ENCODE measurements around the gene RBM38. TPM values are rescaled to one million over a fixed set of nuclear protein-coding genes. Genes with fewer than 3 reads are reported as not detected.

The RBM38 gene
- total and polyA plus RNA-seq, 9 of the 15 experiments (the other 6 are each of a cell fraction or from before 2014, with no cell fraction given) = 0.28 to 82.4 (median 33.2) TPM

DNA sequence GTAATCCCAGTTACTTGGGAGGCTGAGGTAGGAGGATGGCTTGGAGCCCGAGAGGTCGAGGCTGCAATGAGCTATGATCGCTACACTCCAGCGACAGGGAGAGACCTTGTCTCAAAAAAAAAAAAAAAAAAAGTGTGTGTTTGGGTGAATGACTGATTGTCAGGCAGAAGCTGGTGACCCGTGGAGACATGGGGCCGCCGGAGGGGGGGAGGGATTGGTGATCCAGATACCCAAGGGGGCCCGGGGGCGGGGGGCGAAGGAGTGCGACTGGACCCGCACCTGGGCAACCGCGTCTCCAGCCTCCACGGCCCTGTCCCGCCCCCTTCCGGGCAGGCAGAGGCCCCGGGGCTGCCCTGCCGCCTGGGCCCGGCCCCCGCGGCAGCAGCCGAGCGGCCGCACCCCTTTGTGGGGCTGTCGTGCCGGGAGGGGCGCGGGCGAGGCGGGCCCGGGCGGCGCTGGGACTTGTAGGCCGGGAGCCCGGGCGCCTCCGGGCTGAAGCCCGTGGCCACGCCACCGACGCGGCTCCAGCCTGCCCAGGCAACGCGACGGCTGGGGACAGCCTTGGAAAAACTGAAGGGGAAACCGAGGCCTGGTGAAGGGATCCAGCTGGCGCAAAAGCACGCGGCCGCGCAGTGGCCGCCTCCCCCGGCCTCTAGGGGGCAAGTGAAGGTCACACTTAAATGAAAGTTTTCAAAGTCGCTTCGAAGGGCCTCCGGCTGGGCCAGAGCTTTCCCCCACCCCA is 2.1 kb upstream of the RBM38 start (continued):
- TF ChIP-seq, protein P1, sequence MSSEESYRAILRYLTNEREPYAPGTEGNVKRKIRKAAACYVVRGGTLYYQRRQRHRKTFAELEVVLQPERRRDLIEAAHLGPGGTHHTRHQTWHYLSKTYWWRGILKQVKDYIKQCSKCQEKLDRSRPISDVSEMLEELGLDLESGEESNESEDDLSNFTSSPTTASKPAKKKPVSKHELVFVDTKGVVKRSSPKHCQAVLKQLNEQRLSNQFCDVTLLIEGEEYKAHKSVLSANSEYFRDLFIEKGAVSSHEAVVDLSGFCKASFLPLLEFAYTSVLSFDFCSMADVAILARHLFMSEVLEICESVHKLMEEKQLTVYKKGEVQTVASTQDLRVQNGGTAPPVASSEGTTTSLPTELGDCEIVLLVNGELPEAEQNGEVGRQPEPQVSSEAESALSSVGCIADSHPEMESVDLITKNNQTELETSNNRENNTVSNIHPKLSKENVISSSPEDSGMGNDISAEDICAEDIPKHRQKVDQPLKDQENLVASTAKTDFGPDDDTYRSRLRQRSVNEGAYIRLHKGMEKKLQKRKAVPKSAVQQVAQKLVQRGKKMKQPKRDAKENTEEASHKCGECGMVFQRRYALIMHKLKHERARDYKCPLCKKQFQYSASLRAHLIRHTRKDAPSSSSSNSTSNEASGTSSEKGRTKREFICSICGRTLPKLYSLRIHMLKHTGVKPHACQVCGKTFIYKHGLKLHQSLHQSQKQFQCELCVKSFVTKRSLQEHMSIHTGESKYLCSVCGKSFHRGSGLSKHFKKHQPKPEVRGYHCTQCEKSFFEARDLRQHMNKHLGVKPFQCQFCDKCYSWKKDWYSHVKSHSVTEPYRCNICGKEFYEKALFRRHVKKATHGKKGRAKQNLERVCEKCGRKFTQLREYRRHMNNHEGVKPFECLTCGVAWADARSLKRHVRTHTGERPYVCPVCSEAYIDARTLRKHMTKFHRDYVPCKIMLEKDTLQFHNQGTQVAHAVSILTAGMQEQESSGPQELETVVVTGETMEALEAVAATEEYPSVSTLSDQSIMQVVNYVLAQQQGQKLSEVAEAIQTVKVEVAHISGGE (CRISPR knock-in tag; IDR thresholded peaks at IDR 0.05) = peak in 2 of 3 experiments; percentile 15 to 70; a peak in 2 of 6 replicates
- TF ChIP-seq FIP1L1 (IDR thresholded peaks at IDR 0.05; ENCODE audit: low read depth, low read length, poor library complexity, severe bottlenecking) (peak; percentile 41), ZNF175 (CRISPR knock-in tag; IDR thresholded peaks at IDR 0.05; ENCODE audit: low read depth) (peak; percentile 30; the same call in 1 of the 2 replicates), TEAD4 (IDR thresholded peaks at IDR 0.05; ENCODE audit: low read length) (no peak), TEAD4 (CRISPR knock-in tag; IDR thresholded peaks at IDR 0.05; ENCODE audit: borderline replicate concordance) (no peak), SAFB (IDR thresholded peaks at IDR 0.05; ENCODE audit: borderline replicate concordance, low read depth, low read length) (no peak), ZC3H8 (IDR thresholded peaks at IDR 0.05) (no peak), PML (IDR thresholded peaks at IDR 0.05; ENCODE audit: low read length) (no peak), RBM25 (IDR thresholded peaks at IDR 0.05; ENCODE audit: low read depth, low read length, severe bottlenecking) (peak; percentile 6), FOXJ2 (tag; IDR thresholded peaks at IDR 0.05) (no peak), MECOM (CRISPR knock-in tag; IDR thresholded peaks at IDR 0.05) (0 out of 2 replicates have a peak, but pooled peaks have one; percentile 42), PHF8 (IDR thresholded peaks at IDR 0.05; ENCODE audit: borderline replicate concordance, low read length) (peak; percentile 51; the same call in 1 of the 2 replicates), NFE2 (IDR thresholded peaks at IDR 0.05; ENCODE audit: low read depth) (no peak)
- TF ChIP-seq, protein P2, sequence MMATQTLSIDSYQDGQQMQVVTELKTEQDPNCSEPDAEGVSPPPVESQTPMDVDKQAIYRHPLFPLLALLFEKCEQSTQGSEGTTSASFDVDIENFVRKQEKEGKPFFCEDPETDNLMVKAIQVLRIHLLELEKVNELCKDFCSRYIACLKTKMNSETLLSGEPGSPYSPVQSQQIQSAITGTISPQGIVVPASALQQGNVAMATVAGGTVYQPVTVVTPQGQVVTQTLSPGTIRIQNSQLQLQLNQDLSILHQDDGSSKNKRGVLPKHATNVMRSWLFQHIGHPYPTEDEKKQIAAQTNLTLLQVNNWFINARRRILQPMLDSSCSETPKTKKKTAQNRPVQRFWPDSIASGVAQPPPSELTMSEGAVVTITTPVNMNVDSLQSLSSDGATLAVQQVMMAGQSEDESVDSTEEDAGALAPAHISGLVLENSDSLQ (IDR thresholded peaks at IDR 0.05) = peak; percentile 66
- TF ChIP-seq, protein P3, sequence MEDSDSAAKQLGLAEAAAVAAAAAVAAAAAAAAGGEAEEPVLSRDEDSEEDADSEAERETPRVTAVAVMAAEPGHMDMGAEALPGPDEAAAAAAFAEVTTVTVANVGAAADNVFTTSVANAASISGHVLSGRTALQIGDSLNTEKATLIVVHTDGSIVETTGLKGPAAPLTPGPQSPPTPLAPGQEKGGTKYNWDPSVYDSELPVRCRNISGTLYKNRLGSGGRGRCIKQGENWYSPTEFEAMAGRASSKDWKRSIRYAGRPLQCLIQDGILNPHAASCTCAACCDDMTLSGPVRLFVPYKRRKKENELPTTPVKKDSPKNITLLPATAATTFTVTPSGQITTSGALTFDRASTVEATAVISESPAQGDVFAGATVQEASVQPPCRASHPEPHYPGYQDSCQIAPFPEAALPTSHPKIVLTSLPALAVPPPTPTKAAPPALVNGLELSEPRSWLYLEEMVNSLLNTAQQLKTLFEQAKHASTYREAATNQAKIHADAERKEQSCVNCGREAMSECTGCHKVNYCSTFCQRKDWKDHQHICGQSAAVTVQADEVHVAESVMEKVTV (CRISPR knock-in tag; IDR thresholded peaks at IDR 0.05) = 0 out of 2 replicates have a peak, but pooled peaks have one; percentile 16
- TF ChIP-seq, protein P4, sequence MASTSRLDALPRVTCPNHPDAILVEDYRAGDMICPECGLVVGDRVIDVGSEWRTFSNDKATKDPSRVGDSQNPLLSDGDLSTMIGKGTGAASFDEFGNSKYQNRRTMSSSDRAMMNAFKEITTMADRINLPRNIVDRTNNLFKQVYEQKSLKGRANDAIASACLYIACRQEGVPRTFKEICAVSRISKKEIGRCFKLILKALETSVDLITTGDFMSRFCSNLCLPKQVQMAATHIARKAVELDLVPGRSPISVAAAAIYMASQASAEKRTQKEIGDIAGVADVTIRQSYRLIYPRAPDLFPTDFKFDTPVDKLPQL (IDR thresholded peaks at IDR 0.05; ENCODE audit: extremely low read depth, insufficient read length) = no peak
- TF ChIP-seq, protein P5, sequence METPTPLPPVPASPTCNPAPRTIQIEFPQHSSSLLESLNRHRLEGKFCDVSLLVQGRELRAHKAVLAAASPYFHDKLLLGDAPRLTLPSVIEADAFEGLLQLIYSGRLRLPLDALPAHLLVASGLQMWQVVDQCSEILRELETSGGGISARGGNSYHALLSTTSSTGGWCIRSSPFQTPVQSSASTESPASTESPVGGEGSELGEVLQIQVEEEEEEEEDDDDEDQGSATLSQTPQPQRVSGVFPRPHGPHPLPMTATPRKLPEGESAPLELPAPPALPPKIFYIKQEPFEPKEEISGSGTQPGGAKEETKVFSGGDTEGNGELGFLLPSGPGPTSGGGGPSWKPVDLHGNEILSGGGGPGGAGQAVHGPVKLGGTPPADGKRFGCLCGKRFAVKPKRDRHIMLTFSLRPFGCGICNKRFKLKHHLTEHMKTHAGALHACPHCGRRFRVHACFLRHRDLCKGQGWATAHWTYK (CRISPR knock-in tag; IDR thresholded peaks at IDR 0.05) = peak; percentile 61; the same call in 1 of the 2 replicates
